GM23338 (cell line): ENCODE results near the gene ANKRD61. TPM values are rescaled to one million over a fixed set of nuclear protein-coding genes. Genes with fewer than 3 reads are reported as not detected.

Experiments
- ATAC-seq: fragments of 200-7000 bp; cut with Tn5 transposase; 3 replicates; pipeline ENCODE4 v1.9.1; 2020
- DNase-seq: peaks from one replicate; pipeline ENCODE4 v3.0.0-alpha.2; 2015; ENCODE audit warnings: low spot score
- H2AFZ ChIP-seq: fragments of 200-600 bp; sonication (generic); 2 replicates; pipeline ENCODE4 v1.8.0; 2016; ENCODE audit warnings: antibody characterized with exemption, mild to moderate bottlenecking, moderate library complexity
- H3F3A ChIP-seq: fragments of 200-600 bp; sonication (generic); replicated peaks from 2 replicates; pipeline ENCODE4 v1.8.0; 2017; ENCODE audit warnings: antibody characterized with exemption, mixed run types, low read depth
- H3K27ac ChIP-seq: fragments of 200-600 bp; sonication (generic); 2 replicates; pipeline ENCODE4 v1.6.1; 2016; ENCODE audit warnings: low read depth
- H3K27me3 ChIP-seq: fragments of 200-600 bp; sonication (generic); 2 replicates; pipeline ENCODE4 v1.8.0; 2016; ENCODE audit warnings: mild to moderate bottlenecking, mixed run types, moderate library complexity; ENCODE audit not compliant: insufficient read depth
- H3K36me3 ChIP-seq: fragments of 200-600 bp; sonication (generic); 2 replicates; pipeline ENCODE4 v1.8.0; 2016; ENCODE audit warnings: mild to moderate bottlenecking; ENCODE audit not compliant: insufficient read depth
- H3K4me1 ChIP-seq: fragments of 200-600 bp; sonication (generic); 2 replicates; pipeline ENCODE4 v1.8.0; 2016; ENCODE audit warnings: mild to moderate bottlenecking, moderate library complexity; ENCODE audit not compliant: insufficient read depth
- H3K4me2 ChIP-seq: fragments of 200-600 bp; sonication (generic); 2 replicates; pipeline ENCODE4 v1.7.1; 2017; ENCODE audit warnings: mixed run types
- H3K4me3 ChIP-seq: fragments of 200-600 bp; sonication (generic); 2 replicates; pipeline ENCODE4 v1.6.1; 2016; ENCODE audit warnings: mixed run types
- H3K79me2 ChIP-seq: fragments of 200-600 bp; sonication (generic); replicated peaks from 2 replicates; pipeline ENCODE4 v1.8.0; 2017; ENCODE audit warnings: mild to moderate bottlenecking; ENCODE audit not compliant: insufficient read depth
- H3K9me2 ChIP-seq: fragments of 200-600 bp; sonication (generic); 2 replicates; pipeline ENCODE4 v1.8.0; 2017; ENCODE audit not compliant: insufficient read depth
- H4K20me1 ChIP-seq: fragments of 200-600 bp; sonication (generic); replicated peaks from 2 replicates; pipeline ENCODE4 v1.8.0; 2017; ENCODE audit warnings: mild to moderate bottlenecking; ENCODE audit not compliant: insufficient read depth
- H3K27ac Mint-ChIP-seq: 2 replicates; pipeline ENCODE4 v1.8.0; 2020; ENCODE audit warnings: inconsistent platforms, mild to moderate bottlenecking, moderate library complexity, mixed read lengths
- H3K27me3 Mint-ChIP-seq: 3 replicates; pipeline ENCODE4 v1.8.0; 2022; ENCODE audit warnings: low read depth, mild to moderate bottlenecking, moderate library complexity, mixed read lengths, inconsistent platforms; ENCODE audit not compliant: insufficient read depth, poor library complexity
- H3K36me3 Mint-ChIP-seq: 3 replicates; pipeline ENCODE4 v1.8.0; 2021; ENCODE audit warnings: low read depth, mild to moderate bottlenecking, inconsistent platforms, moderate library complexity, mixed read lengths
- H3K4me1 Mint-ChIP-seq: 3 replicates; pipeline ENCODE4 v1.8.0; 2020; ENCODE audit warnings: mild to moderate bottlenecking, inconsistent platforms, mixed read lengths
- H3K4me3 Mint-ChIP-seq: 3 replicates; pipeline ENCODE4 v1.8.0; 2021; ENCODE audit warnings: moderate library complexity, mild to moderate bottlenecking, inconsistent platforms, mixed read lengths
- H3K9me3 Mint-ChIP-seq: 3 replicates; pipeline ENCODE4 v1.8.0; 2020; ENCODE audit warnings: moderate library complexity, mild to moderate bottlenecking, inconsistent platforms, mixed read lengths
- CREB1 ChIP-seq: fragments of 250-450 bp; sonication (Bioruptor Pico); IDR thresholded peaks from 2 replicates; pipeline ENCODE4 v1.5.0; 2020; ENCODE audit warnings: low read depth, mild to moderate bottlenecking, moderate library complexity
- EZH2 ChIP-seq: fragments of 200-600 bp; sonication (generic); IDR thresholded peaks from one replicate; pipeline ENCODE4 v1.8.0; 2017; ENCODE audit warnings: antibody characterized with exemption, mild to moderate bottlenecking, low read depth; ENCODE audit not compliant: unreplicated experiment
- EZH2phosphoT487 ChIP-seq: fragments of 200-600 bp; sonication (generic); IDR thresholded peaks from one replicate; pipeline ENCODE4 v1.8.1; 2018; ENCODE audit warnings: antibody characterized with exemption; ENCODE audit not compliant: unreplicated experiment
- JUNB ChIP-seq: IDR thresholded peaks from one replicate; pipeline ENCODE4 v1.6.1; 2016; ENCODE audit warnings: antibody characterized with exemption; ENCODE audit not compliant: unreplicated experiment
- NANOG ChIP-seq: IDR thresholded peaks from 2 replicates; pipeline ENCODE4 v1.6.1; 2016; ENCODE audit warnings: antibody characterized with exemption, borderline replicate concordance
- POLR2AphosphoS5 ChIP-seq: IDR thresholded peaks from 2 replicates; pipeline ENCODE4 v1.6.1; 2016; ENCODE audit warnings: antibody characterized with exemption, low read depth
- STAT1 ChIP-seq: IDR thresholded peaks from one replicate; pipeline ENCODE4 v1.6.1; 2016; ENCODE audit warnings: antibody characterized with exemption; ENCODE audit not compliant: unreplicated experiment
- ZNF114 ChIP-seq: fragments of 250-450 bp; sonication (Bioruptor Pico); IDR thresholded peaks from 2 replicates; pipeline ENCODE4 v1.5.0; 2020; ENCODE audit warnings: mild to moderate bottlenecking, moderate library complexity
- ZNF331 ChIP-seq: fragments of 250-450 bp; sonication (Bioruptor Pico); IDR thresholded peaks from 2 replicates; pipeline ENCODE4 v1.5.0; 2020; ENCODE audit warnings: low read depth, mild to moderate bottlenecking, moderate library complexity
- polyA plus RNA-seq: library from polyadenylated mRNA; unstranded; fragments of >200 nt; fragmentation: Nextera tagmentation; extraction: Ambion mirVana; gene quantifications from 2 replicates; pipeline ENCODE4 v1.2.1, GENCODE V29; 2016
- total RNA-seq: library from RNA; depleted of rRNA; stranded (reverse); fragments of >200 nt; shearing (Covaris generic); gene quantifications from 2 replicates; pipeline ENCODE4 v1.2.3, GENCODE V29; 2014
- TF ChIP-seq, protein P1 (sequence below): IDR thresholded peaks from 2 replicates; pipeline ENCODE4 v1.6.1; 2016; ENCODE audit warnings: antibody characterized with exemption
- TF ChIP-seq, protein P2 (sequence below): fragments of 250-450 bp; sonication (Bioruptor Pico); IDR thresholded peaks from 2 replicates; pipeline ENCODE4 v1.5.0; 2020; ENCODE audit warnings: mild to moderate bottlenecking, moderate library complexity
- TF ChIP-seq, protein P3 (sequence below): IDR thresholded peaks from one replicate; pipeline ENCODE4 v1.6.1; 2018; ENCODE audit warnings: antibody characterized with exemption; ENCODE audit not compliant: unreplicated experiment
- TF ChIP-seq, protein P4 (sequence below), 2 experiments: fragments of 200-600 bp in 1 of 2; sonication (generic) in 1 of 2; conservative IDR thresholded peaks; 2 replicates each; pipeline versions ENCODE4 v1.5.1 to v1.6.1; 2016 to 2017; ENCODE audit warnings: antibody characterized with exemption in 2 of 2, low read depth in 2 of 2, mild to moderate bottlenecking in 2 of 2, moderate library complexity in 1 of 2

Gene ANKRD61
- total and polyA plus RNA-seq, 2 experiments from 2014 or later: 0.42 to 1.2 TPM

DNA sequence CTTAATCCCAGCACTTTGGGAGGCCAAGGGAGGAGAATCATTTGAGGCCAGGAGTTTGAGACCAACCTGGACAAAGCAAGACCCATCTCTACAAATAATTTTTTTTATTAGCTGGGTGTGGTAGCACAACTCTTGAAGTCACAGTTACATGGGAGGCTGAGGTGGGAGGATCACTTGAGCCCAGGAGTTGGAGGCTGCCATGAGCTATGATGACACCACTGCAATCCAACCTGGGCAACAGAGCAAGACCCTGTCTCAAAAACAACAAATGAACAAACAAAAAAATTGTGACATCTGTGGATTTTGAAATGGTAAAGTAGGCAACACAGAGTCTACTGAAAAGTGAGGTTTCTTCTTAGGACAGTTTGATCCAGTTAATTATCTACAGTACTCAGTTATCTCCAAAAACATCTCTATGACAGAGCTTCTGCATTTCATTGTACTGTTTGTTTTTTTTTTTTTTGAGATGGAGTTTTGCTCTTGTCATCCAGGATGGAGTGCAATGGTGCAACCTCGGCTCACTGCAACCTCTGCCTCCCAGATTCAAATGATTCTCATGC is 3.3 kb upstream of the ANKRD61 start:
- ATAC-seq (no peak), DNase-seq (no peak)
- Histone ChIP-seq H3F3A (peaks cover 8% of the 10 kb centered on the region; the same call in 1 of the 2 replicates), H3K79me2 (peaks cover 11% of the 10 kb centered on the region; the same call in 1 of the 2 replicates), H3K36me3 (peaks cover 46% of the 10 kb centered on the region), H3K9me2 (no peaks in the 10 kb centered on the region), H3K27ac (no peak overlapping the region), H3K4me2 (no peak overlapping the region), H3K4me1 (no peaks in the 10 kb centered on the region), H2AFZ (no peak overlapping the region), H3K27me3 (no peaks in the 10 kb centered on the region), H3K4me3 (no peak overlapping the region), H4K20me1 (peaks cover 34% of the 10 kb centered on the region)
- no peak for TF ChIP-seq ZNF114 (CRISPR knock-in tag)
- TF ChIP-seq EZH2: no peak
- TF ChIP-seq JUNB: no peak
- TF ChIP-seq, protein P1, sequence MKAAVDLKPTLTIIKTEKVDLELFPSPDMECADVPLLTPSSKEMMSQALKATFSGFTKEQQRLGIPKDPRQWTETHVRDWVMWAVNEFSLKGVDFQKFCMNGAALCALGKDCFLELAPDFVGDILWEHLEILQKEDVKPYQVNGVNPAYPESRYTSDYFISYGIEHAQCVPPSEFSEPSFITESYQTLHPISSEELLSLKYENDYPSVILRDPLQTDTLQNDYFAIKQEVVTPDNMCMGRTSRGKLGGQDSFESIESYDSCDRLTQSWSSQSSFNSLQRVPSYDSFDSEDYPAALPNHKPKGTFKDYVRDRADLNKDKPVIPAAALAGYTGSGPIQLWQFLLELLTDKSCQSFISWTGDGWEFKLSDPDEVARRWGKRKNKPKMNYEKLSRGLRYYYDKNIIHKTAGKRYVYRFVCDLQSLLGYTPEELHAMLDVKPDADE: no peak
- no peak for TF ChIP-seq NANOG
- TF ChIP-seq POLR2AphosphoS5: no peak
- TF ChIP-seq, protein P2, sequence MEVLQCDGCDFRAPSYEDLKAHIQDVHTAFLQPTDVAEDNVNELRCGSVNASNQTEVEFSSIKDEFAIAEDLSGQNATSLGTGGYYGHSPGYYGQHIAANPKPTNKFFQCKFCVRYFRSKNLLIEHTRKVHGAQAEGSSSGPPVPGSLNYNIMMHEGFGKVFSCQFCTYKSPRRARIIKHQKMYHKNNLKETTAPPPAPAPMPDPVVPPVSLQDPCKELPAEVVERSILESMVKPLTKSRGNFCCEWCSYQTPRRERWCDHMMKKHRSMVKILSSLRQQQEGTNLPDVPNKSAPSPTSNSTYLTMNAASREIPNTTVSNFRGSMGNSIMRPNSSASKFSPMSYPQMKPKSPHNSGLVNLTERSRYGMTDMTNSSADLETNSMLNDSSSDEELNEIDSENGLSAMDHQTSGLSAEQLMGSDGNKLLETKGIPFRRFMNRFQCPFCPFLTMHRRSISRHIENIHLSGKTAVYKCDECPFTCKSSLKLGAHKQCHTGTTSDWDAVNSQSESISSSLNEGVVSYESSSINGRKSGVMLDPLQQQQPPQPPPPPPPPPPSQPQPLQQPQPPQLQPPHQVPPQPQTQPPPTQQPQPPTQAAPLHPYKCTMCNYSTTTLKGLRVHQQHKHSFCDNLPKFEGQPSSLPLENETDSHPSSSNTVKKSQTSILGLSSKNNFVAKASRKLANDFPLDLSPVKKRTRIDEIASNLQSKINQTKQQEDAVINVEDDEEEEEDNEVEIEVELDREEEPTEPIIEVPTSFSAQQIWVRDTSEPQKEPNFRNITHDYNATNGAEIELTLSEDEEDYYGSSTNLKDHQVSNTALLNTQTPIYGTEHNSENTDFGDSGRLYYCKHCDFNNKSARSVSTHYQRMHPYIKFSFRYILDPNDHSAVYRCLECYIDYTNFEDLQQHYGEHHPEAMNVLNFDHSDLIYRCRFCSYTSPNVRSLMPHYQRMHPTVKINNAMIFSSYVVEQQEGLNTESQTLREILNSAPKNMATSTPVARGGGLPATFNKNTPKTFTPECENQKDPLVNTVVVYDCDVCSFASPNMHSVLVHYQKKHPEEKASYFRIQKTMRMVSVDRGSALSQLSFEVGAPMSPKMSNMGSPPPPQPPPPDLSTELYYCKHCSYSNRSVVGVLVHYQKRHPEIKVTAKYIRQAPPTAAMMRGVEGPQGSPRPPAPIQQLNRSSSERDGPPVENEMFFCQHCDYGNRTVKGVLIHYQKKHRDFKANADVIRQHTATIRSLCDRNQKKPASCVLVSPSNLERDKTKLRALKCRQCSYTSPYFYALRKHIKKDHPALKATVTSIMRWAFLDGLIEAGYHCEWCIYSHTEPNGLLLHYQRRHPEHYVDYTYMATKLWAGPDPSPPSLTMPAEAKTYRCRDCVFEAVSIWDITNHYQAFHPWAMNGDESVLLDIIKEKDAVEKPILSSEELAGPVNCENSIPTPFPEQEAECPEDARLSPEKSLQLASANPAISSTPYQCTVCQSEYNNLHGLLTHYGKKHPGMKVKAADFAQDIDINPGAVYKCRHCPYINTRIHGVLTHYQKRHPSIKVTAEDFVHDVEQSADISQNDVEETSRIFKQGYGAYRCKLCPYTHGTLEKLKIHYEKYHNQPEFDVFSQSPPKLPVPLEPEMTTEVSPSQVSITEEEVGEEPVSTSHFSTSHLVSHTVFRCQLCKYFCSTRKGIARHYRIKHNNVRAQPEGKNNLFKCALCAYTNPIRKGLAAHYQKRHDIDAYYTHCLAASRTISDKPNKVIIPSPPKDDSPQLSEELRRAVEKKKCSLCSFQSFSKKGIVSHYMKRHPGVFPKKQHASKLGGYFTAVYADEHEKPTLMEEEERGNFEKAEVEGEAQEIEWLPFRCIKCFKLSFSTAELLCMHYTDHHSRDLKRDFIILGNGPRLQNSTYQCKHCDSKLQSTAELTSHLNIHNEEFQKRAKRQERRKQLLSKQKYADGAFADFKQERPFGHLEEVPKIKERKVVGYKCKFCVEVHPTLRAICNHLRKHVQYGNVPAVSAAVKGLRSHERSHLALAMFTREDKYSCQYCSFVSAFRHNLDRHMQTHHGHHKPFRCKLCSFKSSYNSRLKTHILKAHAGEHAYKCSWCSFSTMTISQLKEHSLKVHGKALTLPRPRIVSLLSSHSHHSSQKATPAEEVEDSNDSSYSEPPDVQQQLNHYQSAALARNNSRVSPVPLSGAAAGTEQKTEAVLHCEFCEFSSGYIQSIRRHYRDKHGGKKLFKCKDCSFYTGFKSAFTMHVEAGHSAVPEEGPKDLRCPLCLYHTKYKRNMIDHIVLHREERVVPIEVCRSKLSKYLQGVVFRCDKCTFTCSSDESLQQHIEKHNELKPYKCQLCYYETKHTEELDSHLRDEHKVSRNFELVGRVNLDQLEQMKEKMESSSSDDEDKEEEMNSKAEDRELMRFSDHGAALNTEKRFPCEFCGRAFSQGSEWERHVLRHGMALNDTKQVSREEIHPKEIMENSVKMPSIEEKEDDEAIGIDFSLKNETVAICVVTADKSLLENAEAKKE (CRISPR knock-in tag): no peak
- TF ChIP-seq STAT1: no peak
- TF ChIP-seq, protein P3, sequence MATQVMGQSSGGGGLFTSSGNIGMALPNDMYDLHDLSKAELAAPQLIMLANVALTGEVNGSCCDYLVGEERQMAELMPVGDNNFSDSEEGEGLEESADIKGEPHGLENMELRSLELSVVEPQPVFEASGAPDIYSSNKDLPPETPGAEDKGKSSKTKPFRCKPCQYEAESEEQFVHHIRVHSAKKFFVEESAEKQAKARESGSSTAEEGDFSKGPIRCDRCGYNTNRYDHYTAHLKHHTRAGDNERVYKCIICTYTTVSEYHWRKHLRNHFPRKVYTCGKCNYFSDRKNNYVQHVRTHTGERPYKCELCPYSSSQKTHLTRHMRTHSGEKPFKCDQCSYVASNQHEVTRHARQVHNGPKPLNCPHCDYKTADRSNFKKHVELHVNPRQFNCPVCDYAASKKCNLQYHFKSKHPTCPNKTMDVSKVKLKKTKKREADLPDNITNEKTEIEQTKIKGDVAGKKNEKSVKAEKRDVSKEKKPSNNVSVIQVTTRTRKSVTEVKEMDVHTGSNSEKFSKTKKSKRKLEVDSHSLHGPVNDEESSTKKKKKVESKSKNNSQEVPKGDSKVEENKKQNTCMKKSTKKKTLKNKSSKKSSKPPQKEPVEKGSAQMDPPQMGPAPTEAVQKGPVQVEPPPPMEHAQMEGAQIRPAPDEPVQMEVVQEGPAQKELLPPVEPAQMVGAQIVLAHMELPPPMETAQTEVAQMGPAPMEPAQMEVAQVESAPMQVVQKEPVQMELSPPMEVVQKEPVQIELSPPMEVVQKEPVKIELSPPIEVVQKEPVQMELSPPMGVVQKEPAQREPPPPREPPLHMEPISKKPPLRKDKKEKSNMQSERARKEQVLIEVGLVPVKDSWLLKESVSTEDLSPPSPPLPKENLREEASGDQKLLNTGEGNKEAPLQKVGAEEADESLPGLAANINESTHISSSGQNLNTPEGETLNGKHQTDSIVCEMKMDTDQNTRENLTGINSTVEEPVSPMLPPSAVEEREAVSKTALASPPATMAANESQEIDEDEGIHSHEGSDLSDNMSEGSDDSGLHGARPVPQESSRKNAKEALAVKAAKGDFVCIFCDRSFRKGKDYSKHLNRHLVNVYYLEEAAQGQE: no peak
- no peak for TF ChIP-seq CREB1
- TF ChIP-seq EZH2phosphoT487: no peak
- TF ChIP-seq ZNF331: no peak
- TF ChIP-seq, protein P4, sequence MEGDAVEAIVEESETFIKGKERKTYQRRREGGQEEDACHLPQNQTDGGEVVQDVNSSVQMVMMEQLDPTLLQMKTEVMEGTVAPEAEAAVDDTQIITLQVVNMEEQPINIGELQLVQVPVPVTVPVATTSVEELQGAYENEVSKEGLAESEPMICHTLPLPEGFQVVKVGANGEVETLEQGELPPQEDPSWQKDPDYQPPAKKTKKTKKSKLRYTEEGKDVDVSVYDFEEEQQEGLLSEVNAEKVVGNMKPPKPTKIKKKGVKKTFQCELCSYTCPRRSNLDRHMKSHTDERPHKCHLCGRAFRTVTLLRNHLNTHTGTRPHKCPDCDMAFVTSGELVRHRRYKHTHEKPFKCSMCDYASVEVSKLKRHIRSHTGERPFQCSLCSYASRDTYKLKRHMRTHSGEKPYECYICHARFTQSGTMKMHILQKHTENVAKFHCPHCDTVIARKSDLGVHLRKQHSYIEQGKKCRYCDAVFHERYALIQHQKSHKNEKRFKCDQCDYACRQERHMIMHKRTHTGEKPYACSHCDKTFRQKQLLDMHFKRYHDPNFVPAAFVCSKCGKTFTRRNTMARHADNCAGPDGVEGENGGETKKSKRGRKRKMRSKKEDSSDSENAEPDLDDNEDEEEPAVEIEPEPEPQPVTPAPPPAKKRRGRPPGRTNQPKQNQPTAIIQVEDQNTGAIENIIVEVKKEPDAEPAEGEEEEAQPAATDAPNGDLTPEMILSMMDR (conservative IDR thresholded peaks at IDR 0.05; ENCODE audit: low read depth in 2 of 2): no peak
- H3K27me3 Mint-ChIP-seq: peaks cover 3% of the 10 kb centered on the region
- H3K9me3 Mint-ChIP-seq: no peaks in the 10 kb centered on the region
- no peak overlapping the region for H3K4me3 Mint-ChIP-seq
- H3K36me3 Mint-ChIP-seq: peaks cover 82% of the 10 kb centered on the region
- H3K4me1 Mint-ChIP-seq: peaks cover 4% of the 10 kb centered on the region; the same call in 2 of the 3 replicates
- H3K27ac Mint-ChIP-seq: no peak overlapping the region
